Measurements from ENCODE around the gene ERRFI1. TPM values are rescaled to one million over a fixed set of nuclear protein-coding genes. Genes with fewer than 3 reads are reported as not detected.

The ERRFI1 gene
- total RNA-seq, 2 experiments from 2014 or later = 1.6 to 2.2 TPM

DNA sequence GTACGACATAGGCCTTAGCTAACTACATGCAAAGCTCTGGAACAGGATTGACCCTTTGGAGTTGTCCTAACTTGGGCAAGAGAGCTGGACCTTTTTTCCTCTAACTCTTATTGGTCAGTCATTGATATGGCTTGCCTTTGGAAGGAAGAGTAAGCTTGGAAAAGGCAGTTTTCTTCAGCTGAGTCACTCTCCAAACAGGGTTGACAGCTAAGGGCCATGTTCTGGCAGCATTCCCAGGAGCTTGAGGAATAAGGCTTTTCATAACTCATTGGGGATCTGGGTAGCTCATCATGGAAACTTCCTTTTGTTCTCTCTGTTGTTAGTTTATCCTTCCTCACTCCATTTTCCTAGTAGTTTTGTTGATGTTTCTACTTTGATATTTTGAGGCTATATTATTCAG is 14.5 kb upstream of the ERRFI1 start:
- no peak for ATAC-seq
- Mint-ChIP-seq H3K27me3 (peaks cover 6% of the 10 kb centered on the region), H3K9me3 (peaks cover 3% of the 10 kb centered on the region), H3K36me3 (ENCODE audit: low read depth) (peaks cover 2% of the 10 kb centered on the region), H3K4me1 (ENCODE audit: low read depth) (peaks cover 2% of the 10 kb centered on the region), H3K4me3 (no peak overlapping the region), H3K27ac (no peak overlapping the region)
- POLR2A ChIA-PET = interaction anchor here (0.8 kb wide), 1 partner anchor 12 kb away, joined by 3 read pairs; no protein-coding TSS in a partner anchor
- no peak for DNase-seq
- CTCF ChIA-PET = interaction anchor here (0.8 to 1.3 kb wide), 4 partner anchors 9 to 308 kb away, joined by 3 to 6 read pairs (median 4); no protein-coding TSS in a partner anchor
- intact Hi-C loops (cut with micrococcal nuclease) = no loop called here
- TF ChIP-seq, protein P1, sequence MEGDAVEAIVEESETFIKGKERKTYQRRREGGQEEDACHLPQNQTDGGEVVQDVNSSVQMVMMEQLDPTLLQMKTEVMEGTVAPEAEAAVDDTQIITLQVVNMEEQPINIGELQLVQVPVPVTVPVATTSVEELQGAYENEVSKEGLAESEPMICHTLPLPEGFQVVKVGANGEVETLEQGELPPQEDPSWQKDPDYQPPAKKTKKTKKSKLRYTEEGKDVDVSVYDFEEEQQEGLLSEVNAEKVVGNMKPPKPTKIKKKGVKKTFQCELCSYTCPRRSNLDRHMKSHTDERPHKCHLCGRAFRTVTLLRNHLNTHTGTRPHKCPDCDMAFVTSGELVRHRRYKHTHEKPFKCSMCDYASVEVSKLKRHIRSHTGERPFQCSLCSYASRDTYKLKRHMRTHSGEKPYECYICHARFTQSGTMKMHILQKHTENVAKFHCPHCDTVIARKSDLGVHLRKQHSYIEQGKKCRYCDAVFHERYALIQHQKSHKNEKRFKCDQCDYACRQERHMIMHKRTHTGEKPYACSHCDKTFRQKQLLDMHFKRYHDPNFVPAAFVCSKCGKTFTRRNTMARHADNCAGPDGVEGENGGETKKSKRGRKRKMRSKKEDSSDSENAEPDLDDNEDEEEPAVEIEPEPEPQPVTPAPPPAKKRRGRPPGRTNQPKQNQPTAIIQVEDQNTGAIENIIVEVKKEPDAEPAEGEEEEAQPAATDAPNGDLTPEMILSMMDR (IDR thresholded peaks at IDR 0.05) = no peak

DNA sequence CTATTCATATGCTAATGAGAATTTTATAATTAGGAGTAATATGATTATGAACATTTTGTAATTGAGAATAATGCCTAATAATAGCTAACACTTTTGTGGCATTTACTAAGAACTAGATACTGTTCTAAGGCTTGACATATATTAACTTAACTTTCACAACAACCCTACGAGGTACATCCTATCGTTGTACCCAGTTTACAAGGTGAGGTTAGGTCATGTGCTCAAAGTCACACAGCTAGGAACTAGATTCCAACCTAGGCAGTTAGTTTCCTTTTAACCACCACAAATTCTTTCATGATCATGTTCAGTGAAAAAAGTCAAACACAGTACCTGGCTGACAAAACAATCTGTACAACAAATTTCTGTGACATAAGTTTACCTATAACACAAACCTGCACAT is 13.0 kb upstream of the ERRFI1 start:
- Mint-ChIP-seq H3K4me3 (no peak overlapping the region), H3K27me3 (peaks cover 3% of the 10 kb centered on the region), H3K27ac (no peak overlapping the region), H3K4me1 (ENCODE audit: low read depth) (no peaks in the 10 kb centered on the region), H3K36me3 (ENCODE audit: low read depth) (peaks cover 2% of the 10 kb centered on the region), H3K9me3 (peaks cover 3% of the 10 kb centered on the region)
- POLR2A ChIA-PET = no interaction called here
- intact Hi-C loops (cut with micrococcal nuclease) = no loop called here
- CTCF ChIA-PET = interaction anchor here (1.0 kb wide), 1 partner anchor 275 kb away, joined by 3 read pairs; no protein-coding TSS in a partner anchor
- ATAC-seq = no peak
- no peak for DNase-seq
- TF ChIP-seq, protein P1 (IDR thresholded peaks at IDR 0.05) = no peak

DNA sequence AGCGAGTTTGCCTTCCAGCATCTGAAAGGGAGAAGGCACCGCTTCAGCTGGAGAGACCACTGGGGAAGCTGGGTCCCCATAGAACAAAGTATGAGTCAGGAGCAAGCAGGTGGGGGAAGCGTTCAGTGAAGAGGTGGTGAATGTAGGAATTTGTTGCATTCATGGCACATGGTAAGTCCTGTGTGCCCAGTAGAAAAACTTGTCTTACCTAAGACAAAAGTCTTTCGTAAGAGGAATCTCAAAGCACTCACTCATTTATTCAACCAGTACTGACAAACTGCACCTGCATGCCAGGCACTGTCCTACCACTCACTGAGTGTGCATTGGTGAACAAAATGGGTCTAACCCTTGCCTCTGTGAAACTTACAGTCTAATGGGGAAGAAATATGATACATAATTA is 9.2 kb upstream of the ERRFI1 start:
- intact Hi-C loops (cut with micrococcal nuclease) = no loop called here
- no peak overlapping the region for H3K4me3 Mint-ChIP-seq
- ChIA-PET CTCF (interaction anchor here (1.4 kb wide), 1 partner anchor 204 kb away, joined by 3 read pairs; no protein-coding TSS in a partner anchor), POLR2A (no interaction called here)
- TF ChIP-seq, protein P1 (IDR thresholded peaks at IDR 0.05) = no peak
- no peak overlapping the region for H3K27ac Mint-ChIP-seq
- no peak for ATAC-seq
- peaks cover 6% of the 10 kb centered on the region for H3K27me3 Mint-ChIP-seq
- no peaks in the 10 kb centered on the region for H3K4me1 Mint-ChIP-seq (ENCODE audit: low read depth)
- no peaks in the 10 kb centered on the region for H3K9me3 Mint-ChIP-seq
- no peak for DNase-seq
- no peaks in the 10 kb centered on the region for H3K36me3 Mint-ChIP-seq (ENCODE audit: low read depth)

DNA sequence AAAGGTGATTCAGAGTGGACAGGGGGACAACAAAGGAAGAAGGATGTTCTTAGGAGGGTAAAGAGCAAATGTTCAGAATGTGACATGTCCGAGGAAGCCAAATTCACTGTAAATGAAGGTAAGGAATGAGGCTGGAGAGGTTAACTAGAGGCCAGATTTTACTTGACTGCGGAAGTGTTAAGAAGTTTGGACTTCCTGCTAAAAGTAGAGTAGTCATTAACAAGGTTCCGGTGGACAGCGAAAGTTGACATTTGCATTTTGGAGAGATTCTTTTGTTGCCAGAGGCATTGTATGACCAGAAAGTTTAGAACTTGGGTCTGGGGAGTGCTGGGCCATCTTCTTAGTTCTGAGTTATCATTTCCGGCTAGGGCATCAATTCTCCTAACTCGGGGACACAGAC is 7.2 kb upstream of the ERRFI1 start:
- POLR2A ChIA-PET = no interaction called here
- Mint-ChIP-seq H3K27ac (no peak overlapping the region), H3K9me3 (no peaks in the 10 kb centered on the region), H3K4me1 (ENCODE audit: low read depth) (no peaks in the 10 kb centered on the region), H3K27me3 (peaks cover 8% of the 10 kb centered on the region), H3K4me3 (no peak overlapping the region), H3K36me3 (ENCODE audit: low read depth) (no peaks in the 10 kb centered on the region)
- no peak for DNase-seq
- TF ChIP-seq, protein P1 (IDR thresholded peaks at IDR 0.05) = no peak
- intact Hi-C loops (cut with micrococcal nuclease) = no loop called here
- no peak for ATAC-seq
- CTCF ChIA-PET = interaction anchor here (4.1 to 4.4 kb wide), 2 partner anchors 282 to 317 kb away, joined by 25 to 37 read pairs; no protein-coding TSS in a partner anchor

DNA sequence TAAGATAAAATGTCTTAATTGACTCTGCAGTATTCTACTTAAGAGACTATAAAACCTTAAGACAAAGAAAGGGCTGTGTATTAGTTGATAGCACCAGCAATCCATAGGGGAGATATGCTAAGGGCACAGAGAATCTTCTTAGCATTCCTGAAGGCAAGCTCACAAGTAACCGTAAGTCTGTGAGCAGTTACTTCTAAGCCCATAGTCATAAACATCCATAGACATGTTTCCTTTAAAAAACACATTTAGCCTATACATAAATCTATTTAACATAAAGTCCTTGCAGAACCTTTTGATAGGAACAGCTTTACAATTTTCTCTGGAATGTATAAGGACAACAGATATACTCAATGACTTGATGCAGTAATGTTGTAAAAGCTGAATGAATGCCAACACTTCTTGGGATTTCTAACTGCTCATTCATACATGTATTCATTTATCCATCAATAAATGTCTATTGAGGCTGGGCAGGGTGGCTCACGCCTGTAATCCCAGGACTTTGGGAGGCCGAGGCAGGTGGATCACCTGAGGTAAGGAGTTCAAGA is 6.3 kb upstream of the ERRFI1 start:
- Mint-ChIP-seq H3K4me1 (ENCODE audit: low read depth) (no peaks in the 10 kb centered on the region), H3K4me3 (no peak overlapping the region), H3K27ac (no peak overlapping the region), H3K36me3 (ENCODE audit: low read depth) (no peaks in the 10 kb centered on the region), H3K9me3 (no peaks in the 10 kb centered on the region), H3K27me3 (peaks cover 12% of the 10 kb centered on the region)
- no peak for ATAC-seq
- CTCF ChIA-PET = interaction anchor here (0.7 to 4.4 kb wide), 9 partner anchors 8 to 317 kb away, joined by 3 to 37 read pairs (median 5); no protein-coding TSS in a partner anchor
- TF ChIP-seq, protein P1 (IDR thresholded peaks at IDR 0.05) = no peak
- intact Hi-C loops (cut with micrococcal nuclease) = no loop called here
- POLR2A ChIA-PET = no interaction called here
- no peak for DNase-seq
